GM12891 (cell line): Measurements from ENCODE around the gene SFI1.

Source experiments
- PAX5 ChIP-seq: IDR thresholded peaks from 2 replicates; pipeline ENCODE4 v1.6.1; 2011; ENCODE audit warnings: low read length, moderate library complexity, mild to moderate bottlenecking; ENCODE audit not compliant: insufficient read depth, severe bottlenecking
- POLR2A ChIP-seq: IDR thresholded peaks from 2 replicates; pipeline ENCODE4 v1.6.1; 2011; ENCODE audit warnings: low read depth, low read length, control low read depth
- POLR2AphosphoS5 ChIP-seq: IDR thresholded peaks from 2 replicates; pipeline ENCODE4 v1.6.1; 2011; ENCODE audit warnings: low read depth, low read length, control low read depth
- POU2F2 ChIP-seq: IDR thresholded peaks from 2 replicates; pipeline ENCODE4 v1.6.1; 2011; ENCODE audit warnings: low read depth, mild to moderate bottlenecking, control low read depth, low read length, moderate library complexity
- SPI1 ChIP-seq: IDR thresholded peaks from 2 replicates; pipeline ENCODE4 v1.6.1; 2011; ENCODE audit warnings: low read depth, low read length, control low read depth
- TAF1 ChIP-seq: IDR thresholded peaks from 2 replicates; pipeline ENCODE4 v1.6.1; 2011; ENCODE audit warnings: low read depth, low read length, control low read depth

DNA sequence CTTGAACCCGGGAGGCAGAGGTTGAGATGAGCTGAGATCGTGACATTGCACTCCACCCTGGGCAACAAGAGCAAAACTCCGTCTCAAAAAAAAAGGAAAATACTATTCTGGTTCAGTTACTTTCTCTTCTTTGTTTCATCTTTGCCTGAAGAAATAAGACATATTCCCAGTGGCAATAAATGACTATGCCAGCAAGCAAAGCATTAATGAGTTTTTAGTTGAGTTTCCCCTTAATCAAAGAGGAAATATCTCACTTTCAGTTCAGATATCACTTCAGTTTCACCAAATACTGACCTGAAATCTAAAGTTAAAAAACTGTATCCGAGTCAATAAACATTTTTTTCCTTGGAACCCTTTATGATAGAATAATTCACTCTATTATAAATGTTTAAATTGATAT lies 155.3 kb downstream of the SFI1 start:
- TF ChIP-seq POLR2A (no peak), POLR2AphosphoS5 (no peak), TAF1 (no peak), PAX5 (no peak), SPI1 (no peak), POU2F2 (no peak)
